ENCODE measurements around the gene IRAK1.

DNA sequence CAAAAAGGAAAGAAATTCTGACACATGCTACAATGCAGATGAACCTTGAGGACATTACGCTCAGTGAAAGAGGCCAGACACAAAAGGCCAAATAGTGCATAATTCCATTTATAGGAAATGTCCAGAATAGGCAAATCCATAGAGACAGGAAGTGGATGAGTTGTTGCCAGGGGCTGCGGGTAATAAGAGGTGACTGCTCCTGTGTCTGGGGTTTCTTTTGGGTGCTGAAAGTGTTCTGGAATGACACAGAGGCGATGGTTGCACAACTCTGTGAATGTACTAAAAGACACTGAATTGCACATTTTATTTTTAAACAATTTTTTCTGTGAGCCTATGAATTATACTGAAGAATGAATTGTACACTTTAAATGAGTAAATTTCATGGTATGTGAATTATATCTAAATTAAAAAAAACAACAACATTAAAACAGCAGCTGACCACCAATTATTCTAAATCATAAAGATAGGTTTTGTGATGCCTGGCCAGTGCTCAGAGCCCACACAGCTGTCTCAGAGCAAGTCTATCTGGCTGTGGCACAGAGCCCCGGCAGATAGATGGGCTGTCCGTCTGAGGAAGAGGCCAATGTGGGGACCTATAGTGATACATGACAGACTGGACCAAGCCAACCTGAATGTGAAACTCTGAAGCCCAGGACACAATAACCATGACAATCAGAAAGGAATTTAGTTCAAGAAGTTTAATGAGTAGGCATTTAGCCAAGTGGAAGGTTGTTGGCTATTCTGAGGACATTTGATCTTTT is 23.5 kb upstream of the IRAK1 start:
- TF ChIP-seq CTCF (conservative IDR thresholded peaks at IDR 0.05; ENCODE audit: low read depth, low read length) (no peak), EZH2 (IDR thresholded peaks at IDR 0.05; ENCODE audit: borderline replicate concordance, low read depth, low read length, poor library complexity, severe bottlenecking) (no peak)
